ENCODE measurements around the gene NDUFB7.
"Not testable (repeated sequence)": the region's sequence is repeated elsewhere in the genome, so short reads cannot be mapped to it uniquely, and the experiment has no call there.

The NDUFB7 gene

DNA sequence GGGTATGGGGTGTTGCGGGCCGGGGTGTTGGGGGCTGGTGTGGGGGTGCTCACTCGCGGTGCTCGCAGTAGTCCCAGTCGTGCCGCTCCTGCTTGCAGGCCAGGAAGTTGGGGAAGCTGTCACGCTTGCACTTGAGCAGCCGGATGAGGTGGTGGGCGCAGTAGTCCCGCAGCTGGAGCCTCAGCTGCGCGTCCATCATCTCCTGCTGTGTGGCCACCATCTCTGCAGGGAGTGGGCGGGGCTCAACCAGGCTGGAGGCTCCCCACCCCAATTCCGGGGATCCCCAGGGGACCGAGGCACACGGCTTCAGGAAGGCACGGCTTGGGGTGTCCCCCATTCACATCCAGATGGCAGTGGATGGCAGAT lies 5.2 kb downstream of the NDUFB7 start:
- DNase-seq (ENCODE audit: extremely low read depth, low read depth) = no peak

DNA sequence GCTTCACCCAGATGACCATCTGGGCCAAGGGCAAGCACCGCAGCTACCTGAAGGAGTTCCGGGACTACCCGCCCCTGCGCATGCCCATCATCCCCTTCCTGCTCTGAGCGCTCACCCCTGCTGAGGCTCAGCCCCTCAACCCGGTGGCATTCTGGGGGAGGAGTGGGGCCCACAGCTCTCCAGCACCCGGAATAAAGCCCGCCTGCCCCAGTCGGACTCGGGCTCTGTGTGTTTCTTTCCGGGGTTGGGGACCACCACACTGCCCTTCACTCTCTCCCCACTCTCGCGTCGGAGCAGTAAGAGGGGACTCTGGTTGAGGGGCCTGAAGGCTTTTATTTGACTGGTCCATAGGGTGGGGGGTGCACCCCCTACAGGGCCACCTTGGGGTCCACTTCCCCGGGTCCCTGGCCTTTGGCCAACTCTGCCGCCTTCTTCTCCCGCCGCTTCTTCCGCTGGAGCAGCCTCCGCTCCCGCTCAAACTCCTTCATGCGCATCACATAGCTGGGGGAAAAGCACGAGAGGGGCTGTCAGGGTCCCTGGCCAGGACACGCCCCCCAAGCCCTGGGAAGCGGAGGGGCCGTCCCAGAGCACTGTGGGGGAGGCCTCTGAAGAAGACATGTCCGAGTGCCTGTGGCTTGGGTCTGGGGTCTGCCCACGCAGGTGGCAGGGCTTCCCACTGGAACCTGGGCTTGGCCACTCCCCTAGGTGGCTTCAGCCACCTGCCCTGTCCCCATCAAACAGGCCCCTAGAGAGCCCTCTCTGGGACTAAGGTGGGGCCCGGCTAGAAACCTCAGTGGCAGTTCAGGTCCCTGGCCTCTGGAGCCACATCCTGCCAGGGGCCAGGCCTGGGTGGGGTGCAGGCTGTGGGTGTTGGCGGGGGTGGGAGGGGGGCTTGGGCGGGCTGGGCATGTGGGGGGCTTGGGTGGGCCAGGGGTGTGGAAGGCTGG lies 5.8 kb downstream of the NDUFB7 start:
- DNase-seq (ENCODE audit: extremely low read depth, low read depth) = no peak
- TF ChIP-seq, protein P1, sequence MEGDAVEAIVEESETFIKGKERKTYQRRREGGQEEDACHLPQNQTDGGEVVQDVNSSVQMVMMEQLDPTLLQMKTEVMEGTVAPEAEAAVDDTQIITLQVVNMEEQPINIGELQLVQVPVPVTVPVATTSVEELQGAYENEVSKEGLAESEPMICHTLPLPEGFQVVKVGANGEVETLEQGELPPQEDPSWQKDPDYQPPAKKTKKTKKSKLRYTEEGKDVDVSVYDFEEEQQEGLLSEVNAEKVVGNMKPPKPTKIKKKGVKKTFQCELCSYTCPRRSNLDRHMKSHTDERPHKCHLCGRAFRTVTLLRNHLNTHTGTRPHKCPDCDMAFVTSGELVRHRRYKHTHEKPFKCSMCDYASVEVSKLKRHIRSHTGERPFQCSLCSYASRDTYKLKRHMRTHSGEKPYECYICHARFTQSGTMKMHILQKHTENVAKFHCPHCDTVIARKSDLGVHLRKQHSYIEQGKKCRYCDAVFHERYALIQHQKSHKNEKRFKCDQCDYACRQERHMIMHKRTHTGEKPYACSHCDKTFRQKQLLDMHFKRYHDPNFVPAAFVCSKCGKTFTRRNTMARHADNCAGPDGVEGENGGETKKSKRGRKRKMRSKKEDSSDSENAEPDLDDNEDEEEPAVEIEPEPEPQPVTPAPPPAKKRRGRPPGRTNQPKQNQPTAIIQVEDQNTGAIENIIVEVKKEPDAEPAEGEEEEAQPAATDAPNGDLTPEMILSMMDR (IDR thresholded peaks at IDR 0.05; ENCODE audit: low read depth, low read length) = no peak

More for the DNA sequence above, 5.2 kb downstream of the NDUFB7 start:
- TF ChIP-seq, protein P1 (IDR thresholded peaks at IDR 0.05; ENCODE audit: low read depth, low read length) = no peak

DNA sequence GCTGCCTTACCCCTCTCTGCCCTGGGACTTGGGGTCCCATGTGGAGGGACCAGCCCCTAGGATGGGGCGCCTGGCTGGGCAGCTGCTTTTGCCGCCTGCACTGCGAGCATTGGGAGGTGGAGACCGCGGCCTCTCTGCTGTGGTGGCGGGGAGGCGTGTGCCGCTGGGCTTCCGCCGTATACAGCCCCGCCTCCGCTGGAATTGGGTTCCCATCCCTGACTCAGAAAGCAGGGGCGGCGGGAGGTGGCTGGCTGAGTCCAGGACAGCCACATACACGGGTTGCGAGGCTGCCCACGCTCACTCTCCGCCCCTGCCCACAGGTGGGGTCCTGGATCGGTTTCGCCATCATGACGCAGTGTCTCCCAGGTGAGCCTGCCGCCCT lies 6.6 kb downstream of the NDUFB7 start:
- TF ChIP-seq, protein P1 (IDR thresholded peaks at IDR 0.05; ENCODE audit: low read depth, low read length) = no peak
- no peak for DNase-seq (ENCODE audit: extremely low read depth, low read depth)

DNA sequence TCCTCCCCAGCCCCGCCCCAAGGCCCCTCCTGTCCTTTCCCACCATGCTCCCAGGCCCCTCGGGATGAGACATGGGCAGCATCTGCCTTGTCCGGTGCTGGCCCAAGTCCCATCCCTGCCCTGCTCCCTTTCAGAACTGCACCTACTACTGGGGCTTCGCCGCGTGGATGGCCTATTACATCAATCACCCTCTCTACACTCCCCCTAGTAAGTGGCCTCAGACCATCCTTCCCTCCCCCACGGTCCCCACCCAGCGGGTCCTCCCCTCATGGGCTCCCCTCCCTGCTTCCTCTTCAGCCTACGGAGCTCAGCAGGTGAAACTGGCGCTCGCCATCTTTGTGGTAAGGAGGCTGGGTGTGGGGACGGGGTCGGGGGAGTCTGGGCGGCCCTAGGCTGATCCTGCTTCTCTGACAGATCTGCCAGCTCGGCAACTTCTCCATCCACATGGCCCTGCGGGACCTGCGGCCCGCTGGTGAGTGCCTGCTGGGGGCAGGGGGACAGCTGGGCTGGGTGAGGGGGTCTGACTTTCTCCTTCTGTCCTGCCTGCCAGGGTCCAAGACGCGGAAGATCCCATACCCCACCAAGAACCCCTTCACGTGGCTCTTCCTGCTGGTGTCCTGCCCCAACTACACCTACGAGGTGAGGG lies 7.1 kb downstream of the NDUFB7 start:
- not testable (repeated sequence) for DNase-seq (ENCODE audit: extremely low read depth, low read depth)

DNA sequence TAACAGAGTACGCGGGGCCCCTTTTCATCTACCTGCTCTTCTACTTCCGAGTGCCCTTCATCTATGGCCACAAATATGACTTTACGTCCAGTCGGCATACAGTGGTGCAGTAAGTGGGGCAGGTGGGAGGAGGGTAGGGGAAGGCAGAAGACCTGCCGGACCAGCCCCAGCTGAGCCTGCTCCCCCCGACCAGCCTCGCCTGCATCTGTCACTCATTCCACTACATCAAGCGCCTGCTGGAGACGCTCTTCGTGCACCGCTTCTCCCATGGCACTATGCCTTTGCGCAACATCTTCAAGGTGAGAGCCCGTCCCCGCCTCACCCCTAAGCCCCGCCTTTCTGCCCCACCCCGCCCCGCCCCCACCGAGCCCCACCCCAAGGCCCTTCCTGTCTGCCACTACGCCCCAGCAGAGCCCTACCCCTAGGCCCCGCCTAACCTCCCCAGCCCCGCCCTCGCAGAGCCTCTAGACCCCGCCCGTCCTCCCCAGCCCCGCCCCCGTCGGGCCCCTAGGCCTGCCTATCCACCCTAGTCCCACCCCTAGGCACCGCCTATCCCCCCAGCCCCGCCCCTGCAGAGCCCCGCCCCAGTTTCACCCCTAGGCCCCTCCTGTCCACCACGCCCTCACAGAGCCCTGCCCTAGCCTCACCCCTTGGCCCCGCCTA lies 7.7 kb downstream of the NDUFB7 start:
- TF ChIP-seq, protein P1 (IDR thresholded peaks at IDR 0.05; ENCODE audit: low read depth, low read length) = no peak
- DNase-seq (ENCODE audit: extremely low read depth, low read depth) = no peak

DNA sequence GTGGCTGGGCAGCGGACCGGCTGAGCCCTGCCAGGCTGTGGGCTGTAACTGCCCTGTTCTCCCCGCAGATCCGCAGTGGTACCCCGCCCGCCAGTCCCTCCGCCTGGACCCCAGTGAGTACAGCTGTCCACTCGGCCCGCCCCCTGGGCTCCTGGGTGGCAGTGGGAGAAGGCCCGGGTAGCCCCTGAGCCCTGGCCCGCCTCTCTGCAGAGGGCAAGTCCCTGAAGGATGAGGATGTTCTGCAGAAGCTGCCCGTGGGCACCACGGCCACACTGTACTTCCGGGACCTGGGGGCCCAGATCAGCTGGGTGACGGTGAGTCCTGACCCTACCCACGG lies 8.3 kb downstream of the NDUFB7 start:
- no peak for DNase-seq (ENCODE audit: extremely low read depth, low read depth)

More for the DNA sequence above, 8.3 kb downstream of the NDUFB7 start:
- TF ChIP-seq, protein P1 (IDR thresholded peaks at IDR 0.05; ENCODE audit: low read depth, low read length) = no peak
